Brain microvascular endothelial cell (primary cell): ENCODE data around the gene PPM1G.

Source experiments
- DNase-seq: peaks from one replicate; pipeline ENCODE4 v3.0.0-alpha.2; 2020
- H3K27ac ChIP-seq: fragments of 250-450 bp; sonication (Bioruptor Pico); 2 replicates; pipeline ENCODE4 v1.5.1; 2020; ENCODE audit warnings: mild to moderate bottlenecking, moderate library complexity
- H3K27me3 ChIP-seq: fragments of 250-450 bp; sonication (Bioruptor Pico); replicated peaks from 2 replicates; pipeline ENCODE4 v1.5.1; 2020; ENCODE audit warnings: mild to moderate bottlenecking
- H3K36me3 ChIP-seq: fragments of 250-450 bp; sonication (Bioruptor Pico); replicated peaks from 2 replicates; pipeline ENCODE4 v1.5.1; 2020; ENCODE audit warnings: mild to moderate bottlenecking
- H3K4me3 ChIP-seq: 2 replicates; pipeline ENCODE4 v1.5.1; 2011; ENCODE audit warnings: low read depth, mild to moderate bottlenecking, control low read depth, low read length, moderate library complexity
- in situ Hi-C: cut with HindIII; loops from 2 replicates; pipeline ENCODE4 v1.10.0; 2017; ENCODE audit warnings: low sequenced_read_pairs, low pct_ligation_motif_present
- TF ChIP-seq, protein P1 (sequence below): IDR thresholded peaks from 2 replicates; pipeline ENCODE4 v1.5.1; 2011; ENCODE audit warnings: low read depth, mild to moderate bottlenecking, moderate library complexity, low read length, control low read depth, inconsistent platforms; ENCODE audit errors: missing control alignments

Gene PPM1G

GRCh38 chr2:27373567-27373966, 35.8 kb downstream of the PPM1G start:
- DNase-seq: no peak
- Histone ChIP-seq H3K36me3 (peaks cover 61% of the 10 kb centered on the region), H3K27ac (no peak overlapping the region), H3K4me3 (no peak overlapping the region), H3K27me3 (no peaks in the 10 kb centered on the region)
- in situ Hi-C loops: no loop called here
- TF ChIP-seq, protein P1, sequence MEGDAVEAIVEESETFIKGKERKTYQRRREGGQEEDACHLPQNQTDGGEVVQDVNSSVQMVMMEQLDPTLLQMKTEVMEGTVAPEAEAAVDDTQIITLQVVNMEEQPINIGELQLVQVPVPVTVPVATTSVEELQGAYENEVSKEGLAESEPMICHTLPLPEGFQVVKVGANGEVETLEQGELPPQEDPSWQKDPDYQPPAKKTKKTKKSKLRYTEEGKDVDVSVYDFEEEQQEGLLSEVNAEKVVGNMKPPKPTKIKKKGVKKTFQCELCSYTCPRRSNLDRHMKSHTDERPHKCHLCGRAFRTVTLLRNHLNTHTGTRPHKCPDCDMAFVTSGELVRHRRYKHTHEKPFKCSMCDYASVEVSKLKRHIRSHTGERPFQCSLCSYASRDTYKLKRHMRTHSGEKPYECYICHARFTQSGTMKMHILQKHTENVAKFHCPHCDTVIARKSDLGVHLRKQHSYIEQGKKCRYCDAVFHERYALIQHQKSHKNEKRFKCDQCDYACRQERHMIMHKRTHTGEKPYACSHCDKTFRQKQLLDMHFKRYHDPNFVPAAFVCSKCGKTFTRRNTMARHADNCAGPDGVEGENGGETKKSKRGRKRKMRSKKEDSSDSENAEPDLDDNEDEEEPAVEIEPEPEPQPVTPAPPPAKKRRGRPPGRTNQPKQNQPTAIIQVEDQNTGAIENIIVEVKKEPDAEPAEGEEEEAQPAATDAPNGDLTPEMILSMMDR: no peak

DNA sequence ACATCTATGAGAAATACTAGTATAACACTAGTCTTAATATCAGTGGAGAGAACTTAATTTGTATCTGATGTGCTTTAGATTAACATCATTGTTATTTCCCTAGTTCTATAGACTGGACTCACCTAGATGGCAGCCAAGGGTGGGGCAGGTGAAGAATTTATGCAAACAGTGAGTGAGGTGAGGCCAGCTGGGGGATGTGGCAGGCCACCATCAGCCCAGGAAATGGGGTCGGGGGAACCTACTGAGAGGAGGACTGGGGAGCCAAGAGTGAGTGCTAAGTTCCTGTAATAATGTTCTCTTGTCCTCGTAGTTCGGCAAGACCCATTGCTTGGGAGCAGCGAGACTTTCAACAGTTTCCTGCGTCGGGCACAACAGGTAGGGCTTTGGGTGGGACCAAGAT, 36.5 kb downstream of the PPM1G start:
- no peaks in the 10 kb centered on the region for H3K27me3 ChIP-seq
- H3K36me3 ChIP-seq: peaks cover 61% of the 10 kb centered on the region
- H3K4me3 ChIP-seq: no peak overlapping the region
- no peak overlapping the region for H3K27ac ChIP-seq
- no peak for DNase-seq
- TF ChIP-seq, protein P1: no peak
- in situ Hi-C loops: no loop called here

GRCh38 chr2:27370816-27371620, 38.4 kb downstream of the PPM1G start:
- H3K27ac ChIP-seq: peak overlapping the region; percentile 85
- in situ Hi-C loops: no loop called here
- TF ChIP-seq, protein P1: no peak
- no peaks in the 10 kb centered on the region for H3K27me3 ChIP-seq
- H3K36me3 ChIP-seq: peaks cover 59% of the 10 kb centered on the region
- peak overlapping the region; percentile 99 for H3K4me3 ChIP-seq
- peak; percentile 21 for DNase-seq

DNA sequence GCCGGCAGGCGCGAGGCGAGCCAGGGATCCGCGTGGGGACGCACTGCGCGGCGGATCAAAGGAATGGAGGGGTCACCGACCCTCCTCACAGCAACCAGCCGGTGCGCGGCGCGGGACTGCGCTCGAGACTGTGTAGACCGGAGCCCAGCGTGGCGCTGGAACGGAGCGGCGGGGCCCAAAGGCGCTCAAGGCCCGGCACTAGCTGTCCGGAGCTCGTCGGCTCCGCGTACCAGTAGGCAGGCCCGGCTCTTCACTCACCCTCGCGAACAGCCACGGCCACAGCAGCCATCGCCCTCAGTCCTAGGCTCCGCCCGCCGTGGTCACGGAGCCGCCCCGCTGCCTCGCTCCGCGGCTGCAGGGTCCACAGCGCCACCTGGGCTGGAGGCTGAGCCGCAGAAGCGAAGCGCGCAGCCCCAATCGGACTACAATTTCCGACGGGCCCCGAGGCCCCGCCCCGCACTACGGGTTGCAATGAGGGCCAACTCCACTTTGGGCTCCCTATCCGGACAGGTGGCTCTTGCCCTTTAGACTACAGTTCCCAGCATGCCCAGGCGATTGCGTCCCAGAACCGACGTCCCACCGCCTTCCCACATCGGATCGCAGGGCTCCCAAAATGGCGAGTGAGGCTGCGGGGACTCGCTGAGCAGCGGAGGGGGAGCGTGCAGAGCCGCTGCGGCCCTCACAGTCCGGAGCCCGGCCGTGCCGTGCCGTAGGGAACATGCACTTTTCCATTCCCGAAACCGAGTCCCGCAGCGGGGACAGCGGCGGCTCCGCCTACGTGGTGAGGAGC, 39.2 kb downstream of the PPM1G start, which contains the start of the genes EIF2B4 and SNX17:
Gene EIF2B4 (minus strand): TSS at position 313 of the 790 bp plus-strand sequence. CDS start 24 bp downstream, at position 289.
Gene SNX17 (plus strand): TSS at position 591 of the 790 bp plus-strand sequence. CDS start 128 bp downstream, at position 719.
- in situ Hi-C loops: no loop called here
- H3K36me3 ChIP-seq: peaks cover 58% of the 10 kb centered on the region
- TF ChIP-seq, protein P1: peak; percentile 70

GRCh38 chr2:27369471-27370025, 39.8 kb downstream of the PPM1G start:
- peak; percentile 22 for DNase-seq
- peaks cover 54% of the 10 kb centered on the region for H3K36me3 ChIP-seq
- in situ Hi-C loops: no loop called here
- TF ChIP-seq, protein P1: no peak
- peak overlapping the region; percentile 99 for H3K4me3 ChIP-seq
- H3K27me3 ChIP-seq: no peaks in the 10 kb centered on the region
- peak overlapping the region; percentile 65 for H3K27ac ChIP-seq

More for the DNA sequence above, 39.2 kb downstream of the PPM1G start, which contains the start of the genes EIF2B4 and SNX17:
- peak; percentile 100 for DNase-seq
- no peaks in the 10 kb centered on the region for H3K27me3 ChIP-seq
- peak within 1 kb of the TSS; percentile 85 for H3K27ac ChIP-seq
- H3K4me3 ChIP-seq: peak within 1 kb of the TSS; percentile 99
